Measurements from ENCODE around the gene PPM1L.

DNA sequence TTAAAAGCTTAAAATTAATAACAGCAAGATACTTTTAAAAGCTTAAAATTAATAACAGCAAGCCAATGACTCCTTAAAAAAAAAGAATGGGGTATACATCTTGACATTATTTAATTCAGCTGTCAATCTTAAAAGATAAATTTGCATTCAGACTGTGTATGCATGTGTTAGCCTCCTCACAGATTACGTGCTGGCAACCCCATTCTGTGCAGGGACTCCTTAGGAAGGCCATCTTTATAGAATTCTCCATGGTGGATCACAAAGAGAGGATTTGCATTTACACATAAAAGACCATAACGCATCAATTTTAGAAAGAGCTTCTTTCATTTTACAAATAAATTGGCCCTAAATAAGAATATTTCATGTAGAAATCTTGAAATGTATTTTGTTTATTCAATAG, 261.9 kb downstream of the PPM1L start:
- TF ChIP-seq, protein P1, sequence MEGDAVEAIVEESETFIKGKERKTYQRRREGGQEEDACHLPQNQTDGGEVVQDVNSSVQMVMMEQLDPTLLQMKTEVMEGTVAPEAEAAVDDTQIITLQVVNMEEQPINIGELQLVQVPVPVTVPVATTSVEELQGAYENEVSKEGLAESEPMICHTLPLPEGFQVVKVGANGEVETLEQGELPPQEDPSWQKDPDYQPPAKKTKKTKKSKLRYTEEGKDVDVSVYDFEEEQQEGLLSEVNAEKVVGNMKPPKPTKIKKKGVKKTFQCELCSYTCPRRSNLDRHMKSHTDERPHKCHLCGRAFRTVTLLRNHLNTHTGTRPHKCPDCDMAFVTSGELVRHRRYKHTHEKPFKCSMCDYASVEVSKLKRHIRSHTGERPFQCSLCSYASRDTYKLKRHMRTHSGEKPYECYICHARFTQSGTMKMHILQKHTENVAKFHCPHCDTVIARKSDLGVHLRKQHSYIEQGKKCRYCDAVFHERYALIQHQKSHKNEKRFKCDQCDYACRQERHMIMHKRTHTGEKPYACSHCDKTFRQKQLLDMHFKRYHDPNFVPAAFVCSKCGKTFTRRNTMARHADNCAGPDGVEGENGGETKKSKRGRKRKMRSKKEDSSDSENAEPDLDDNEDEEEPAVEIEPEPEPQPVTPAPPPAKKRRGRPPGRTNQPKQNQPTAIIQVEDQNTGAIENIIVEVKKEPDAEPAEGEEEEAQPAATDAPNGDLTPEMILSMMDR (IDR thresholded peaks at IDR 0.05; ENCODE audit: borderline replicate concordance, extremely low read depth, low read length, poor library complexity, severe bottlenecking), result no peak
- no peak for TF ChIP-seq EZH2 (IDR thresholded peaks at IDR 0.05; ENCODE audit: borderline replicate concordance, low read depth, low read length, severe bottlenecking)
